Measurements from ENCODE around the gene MRNIP.
A peak's percentile ranks its signal among the peaks of the same experiment; 100 is the strongest.

MRNIP gene

GRCh38 chr5:179858586-179859427, at the start of gene MRNIP:
Gene MRNIP, minus strand, starts transcription at chr5:179858817. Its CDS starts 21 bp downstream, at chr5:179858796.
- peak; percentile 35 for TF ChIP-seq CTCF (conservative IDR thresholded peaks at IDR 0.05; ENCODE audit: low read depth, low read length)

DNA sequence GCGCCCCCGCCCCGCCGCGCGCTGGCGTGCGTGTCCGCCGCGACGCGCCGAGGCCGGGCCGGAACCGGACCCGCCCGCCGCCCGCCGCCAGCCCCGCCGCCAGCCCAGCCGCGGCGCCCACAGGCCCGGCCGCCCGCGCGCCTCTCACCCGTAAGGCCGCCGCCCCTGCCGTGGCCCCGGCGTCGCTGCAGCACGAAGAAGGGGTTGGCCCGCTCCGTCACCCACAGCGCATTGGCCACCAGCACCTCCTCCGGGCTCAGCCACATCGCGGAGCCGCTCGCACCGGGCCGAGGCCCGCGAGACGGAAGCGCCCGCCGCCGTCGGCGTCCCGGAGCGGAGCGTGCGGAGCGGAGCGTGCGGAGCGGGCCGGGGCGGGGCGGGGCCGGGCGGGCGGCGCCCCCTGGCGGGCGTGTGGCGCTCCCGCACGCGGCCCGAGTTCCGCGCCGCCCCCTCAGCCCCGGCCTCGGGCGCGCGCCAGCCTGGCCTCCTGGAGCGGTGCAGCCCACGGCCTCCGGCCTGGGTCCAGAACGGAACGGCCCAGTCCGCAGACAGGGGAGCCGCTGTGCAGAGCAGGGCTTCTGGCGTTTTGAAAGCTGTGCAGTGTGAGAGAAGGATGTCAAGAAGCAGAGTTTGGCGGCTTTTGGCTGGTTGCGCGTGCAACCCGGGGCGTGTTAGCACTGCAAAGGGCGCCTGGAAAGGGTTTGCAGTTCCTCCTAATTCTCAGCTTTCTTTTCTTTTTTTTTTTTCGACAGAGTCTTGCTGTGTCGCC, 49.1 kb upstream of the MRNIP start, which contains the start of gene TBC1D9B:
Gene TBC1D9B, minus strand, starts transcription at position 342 of the 769 bp plus-strand sequence. Its CDS starts 76 bp downstream, at position 266.
- TF ChIP-seq CTCF (conservative IDR thresholded peaks at IDR 0.05; ENCODE audit: low read depth, low read length) = no peak
- DNase-seq (ENCODE audit: low read depth) = peak; percentile 69
- H3K4me3 ChIP-seq (ENCODE audit: low read depth, low read length) = peak within 1 kb of the TSS; percentile 73

More at GRCh38 chr5:179858586-179859427, at the start of gene MRNIP:
- peak; percentile 94 for DNase-seq (ENCODE audit: low read depth)
- H3K4me3 ChIP-seq (ENCODE audit: low read depth, low read length) = peak within 1 kb of the TSS; percentile 98

DNA sequence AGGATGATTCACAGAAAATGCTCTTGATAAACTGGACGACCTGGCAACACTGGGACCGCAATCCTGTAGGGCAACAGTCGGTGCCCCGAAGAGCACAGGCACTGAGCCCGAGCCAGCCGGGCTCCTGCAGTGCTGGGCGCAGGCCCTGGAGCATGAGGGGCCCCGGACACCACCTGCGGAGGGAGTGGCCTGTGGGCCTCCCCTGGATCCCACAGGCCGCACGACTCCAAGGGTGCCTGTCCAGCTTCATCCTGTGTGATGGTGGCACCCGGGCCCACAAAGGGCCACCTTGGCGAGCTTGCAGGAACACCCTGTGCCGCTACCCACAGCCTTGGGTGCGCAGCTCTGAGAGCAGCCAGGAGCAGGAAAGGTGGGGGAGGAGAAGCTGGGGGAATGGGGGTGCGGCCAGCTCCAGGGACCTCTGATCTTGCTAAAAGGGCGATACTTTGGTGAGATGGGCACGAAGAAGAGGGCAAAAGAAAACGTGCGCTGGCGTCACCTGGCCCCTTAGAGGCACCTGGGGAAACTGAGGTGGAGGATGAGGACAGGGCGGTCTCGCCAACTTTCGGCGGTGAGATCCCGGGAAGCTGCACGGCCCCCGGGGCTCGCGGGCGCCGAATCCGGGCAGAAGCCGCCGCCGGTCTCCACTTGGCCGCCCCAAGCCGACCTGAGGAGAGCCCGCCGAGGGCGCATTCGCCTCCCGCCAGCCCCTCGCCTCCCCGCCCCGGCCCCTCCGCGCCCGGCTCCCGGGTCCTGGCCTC, 48.4 kb upstream of the MRNIP start:
- TF ChIP-seq CTCF (conservative IDR thresholded peaks at IDR 0.05; ENCODE audit: low read depth, low read length) = no peak
- H3K4me3 ChIP-seq (ENCODE audit: low read depth, low read length) = peak overlapping the region; percentile 73
- peak; percentile 15 for DNase-seq (ENCODE audit: low read depth)

- no peak for TF ChIP-seq CTCF (conservative IDR thresholded peaks at IDR 0.05; ENCODE audit: low read depth, low read length)
- DNase-seq (ENCODE audit: low read depth) = no peak
- H3K4me3 ChIP-seq (ENCODE audit: low read depth, low read length) = peak overlapping the region; percentile 73
Measured at GRCh38 chr5:179906294-179906794, 47.7 kb upstream of the MRNIP start.

- TF ChIP-seq CTCF (conservative IDR thresholded peaks at IDR 0.05; ENCODE audit: low read depth, low read length) = no peak
- H3K4me3 ChIP-seq (ENCODE audit: low read depth, low read length) = no peak overlapping the region
- DNase-seq (ENCODE audit: low read depth) = no peak
Measured at GRCh38 chr5:179905161-179905560, 46.5 kb upstream of the MRNIP start.

DNA sequence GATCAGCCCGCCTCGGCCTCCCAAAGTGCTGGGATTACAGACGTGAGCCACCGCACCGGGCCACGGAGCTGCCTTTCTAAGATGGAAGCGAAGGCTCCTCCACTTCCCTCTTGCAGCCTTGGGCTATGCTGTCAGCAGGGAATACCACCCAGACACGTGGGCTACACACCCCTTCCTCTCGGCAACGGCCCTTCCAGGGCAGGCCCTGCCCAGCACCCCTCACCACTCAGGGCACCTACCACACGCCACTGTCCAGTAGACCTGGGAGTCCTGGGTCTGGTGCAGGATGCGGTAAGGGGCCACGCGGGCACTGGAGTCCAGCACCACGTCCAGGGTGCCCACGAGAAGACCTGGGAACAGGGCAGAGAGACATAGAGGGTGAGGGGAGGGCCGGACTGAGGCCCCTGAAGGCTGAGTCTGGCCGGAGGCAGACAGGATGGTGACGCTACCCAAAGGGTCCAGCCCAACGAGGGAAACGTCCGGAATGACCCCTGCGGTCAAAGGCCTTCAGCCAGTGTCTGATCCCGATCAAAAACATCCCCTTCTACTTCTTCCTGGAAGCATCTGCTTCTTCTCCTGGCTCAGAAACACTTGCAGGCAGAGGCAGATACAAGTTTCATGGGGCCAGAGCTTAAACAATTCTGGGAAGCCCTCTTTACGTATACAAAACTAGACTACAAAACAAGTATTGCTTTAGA, 46.0 kb upstream of the MRNIP start:
- DNase-seq (ENCODE audit: low read depth) = no peak
- TF ChIP-seq CTCF (conservative IDR thresholded peaks at IDR 0.05; ENCODE audit: low read depth, low read length) = no peak
- H3K4me3 ChIP-seq (ENCODE audit: low read depth, low read length) = no peak overlapping the region
